Measurements from ENCODE around the gene EXOC2. TPM values are rescaled to one million over a fixed set of nuclear protein-coding genes. Genes with fewer than 3 reads are reported as not detected.
A peak's percentile ranks its signal among the peaks of the same experiment; 100 is the strongest.

Gene EXOC2
- polyA plus RNA-seq, 4 donors: 4.5 to 14.1 (median 8.8) TPM

- Histone ChIP-seq H3K4me1 (ENCODE audit: control insufficient read depth in 3 of 3, insufficient read depth in 2 of 3, low read depth in 1 of 3, low read length in 2 of 3) (no peaks in the 10 kb centered on the region), H3K27ac (ENCODE audit: low read depth in 1 of 3, low read length in 2 of 3) (no peak overlapping the region), H3K9me3 (ENCODE audit: control insufficient read depth in 2 of 2, insufficient read depth in 1 of 2, low read depth in 1 of 2, low read length in 1 of 2) (no peaks in the 10 kb centered on the region), H3K36me3 (ENCODE audit: control insufficient read depth in 3 of 3, insufficient read depth in 2 of 3, low read depth in 1 of 3, low read length in 3 of 3) (no peaks in the 10 kb centered on the region), H3K4me3 (ENCODE audit: low read depth in 1 of 3, low read length in 3 of 3) (no peak overlapping the region), H3K27me3 (ENCODE audit: control insufficient read depth in 3 of 3, insufficient read depth in 3 of 3, low read length in 3 of 3) (peaks cover 0 to 11% (median 4%) of the 10 kb centered on the region in 3 donors)
- WGBS, 3 donors: 61 to 71% (median 68%) methylated on average over 3 of the region's 3 CpGs
- FAIRE-seq (no peak), DNase-seq (no peak)
These were observed 34.9 kb upstream of the EXOC2 start for GRCh38 chr6:727856-728255.

- Histone ChIP-seq H3K9me3 (ENCODE audit: control insufficient read depth in 2 of 2, insufficient read depth in 1 of 2, low read depth in 1 of 2, low read length in 1 of 2) (no peaks in the 10 kb centered on the region), H3K27ac (ENCODE audit: low read depth in 1 of 3, low read length in 2 of 3) (no peak overlapping the region), H3K36me3 (ENCODE audit: control insufficient read depth in 3 of 3, insufficient read depth in 2 of 3, low read depth in 1 of 3, low read length in 3 of 3) (no peaks in the 10 kb centered on the region), H3K4me3 (ENCODE audit: low read depth in 1 of 3, low read length in 3 of 3) (no peak overlapping the region), H3K27me3 (ENCODE audit: control insufficient read depth in 3 of 3, insufficient read depth in 3 of 3, low read length in 3 of 3) (peaks cover 0 to 16% (median 4%) of the 10 kb centered on the region in 3 donors), H3K4me1 (ENCODE audit: control insufficient read depth in 3 of 3, insufficient read depth in 2 of 3, low read depth in 1 of 3, low read length in 2 of 3) (no peaks in the 10 kb centered on the region)
- no peak for DNase-seq
- no peak for FAIRE-seq
- 78 to 90% (median 84%) methylated on average over 3 of the region's 3 CpGs for WGBS, 3 donors
These were observed 30.6 kb upstream of the EXOC2 start for GRCh38 chr6:723540-723939.

GRCh38 chr6:722608-723007, 29.7 kb upstream of the EXOC2 start:
- Histone ChIP-seq H3K4me3 (ENCODE audit: low read depth in 1 of 3, low read length in 3 of 3) (no peak overlapping the region), H3K27me3 (ENCODE audit: control insufficient read depth in 3 of 3, insufficient read depth in 3 of 3, low read length in 3 of 3) (peaks cover 0 to 16% (median 0%) of the 10 kb centered on the region in 3 donors), H3K36me3 (ENCODE audit: control insufficient read depth in 3 of 3, insufficient read depth in 2 of 3, low read depth in 1 of 3, low read length in 3 of 3) (no peaks in the 10 kb centered on the region), H3K4me1 (ENCODE audit: control insufficient read depth in 3 of 3, insufficient read depth in 2 of 3, low read depth in 1 of 3, low read length in 2 of 3) (no peaks in the 10 kb centered on the region), H3K27ac (ENCODE audit: low read depth in 1 of 3, low read length in 2 of 3) (no peak overlapping the region), H3K9me3 (ENCODE audit: control insufficient read depth in 2 of 2, insufficient read depth in 1 of 2, low read depth in 1 of 2, low read length in 1 of 2) (no peaks in the 10 kb centered on the region)
- no peak for FAIRE-seq
- WGBS, 3 donors: 77 to 89% (median 85%) methylated on average over 4 of the region's 4 CpGs
- DNase-seq: no peak

GRCh38 chr6:722077-722524, 29.2 kb upstream of the EXOC2 start:
- peak; percentile 74 to 78 for DNase-seq
- Histone ChIP-seq H3K27ac (ENCODE audit: low read depth in 1 of 3, low read length in 2 of 3) (no peak overlapping the region), H3K27me3 (ENCODE audit: control insufficient read depth in 3 of 3, insufficient read depth in 3 of 3, low read length in 3 of 3) (peaks cover 0 to 16% (median 0%) of the 10 kb centered on the region in 3 donors), H3K9me3 (ENCODE audit: control insufficient read depth in 2 of 2, insufficient read depth in 1 of 2, low read depth in 1 of 2, low read length in 1 of 2) (no peaks in the 10 kb centered on the region), H3K36me3 (ENCODE audit: control insufficient read depth in 3 of 3, insufficient read depth in 2 of 3, low read depth in 1 of 3, low read length in 3 of 3) (no peaks in the 10 kb centered on the region), H3K4me3 (ENCODE audit: low read depth in 1 of 3, low read length in 3 of 3) (no peak overlapping the region), H3K4me1 (ENCODE audit: control insufficient read depth in 3 of 3, insufficient read depth in 2 of 3, low read depth in 1 of 3, low read length in 2 of 3) (no peaks in the 10 kb centered on the region)
- no peak for FAIRE-seq
- WGBS, 3 donors: 5 to 11% (median 8%) methylated on average over 11 of the region's 11 CpGs

GRCh38 chr6:718345-718744, 25.4 kb upstream of the EXOC2 start:
- no peaks in the 10 kb centered on the region for H3K9me3 ChIP-seq (ENCODE audit: control insufficient read depth in 2 of 2, insufficient read depth in 1 of 2, low read depth in 1 of 2, low read length in 1 of 2)
- no peak overlapping the region for H3K4me3 ChIP-seq (ENCODE audit: low read depth in 1 of 3, low read length in 3 of 3)
- WGBS, 3 donors: 88 to 92% (median 89%) methylated on average over 7 of the region's 7 CpGs
- DNase-seq (no peak), FAIRE-seq (no peak)
- H3K4me1 ChIP-seq (ENCODE audit: control insufficient read depth in 3 of 3, insufficient read depth in 2 of 3, low read depth in 1 of 3, low read length in 2 of 3): no peaks in the 10 kb centered on the region
- H3K27me3 ChIP-seq (ENCODE audit: control insufficient read depth in 3 of 3, insufficient read depth in 3 of 3, low read length in 3 of 3): peaks cover 0 to 24% (median 0%) of the 10 kb centered on the region in 3 donors
- no peak overlapping the region for H3K27ac ChIP-seq (ENCODE audit: low read depth in 1 of 3, low read length in 2 of 3)
- H3K36me3 ChIP-seq (ENCODE audit: control insufficient read depth in 3 of 3, insufficient read depth in 2 of 3, low read depth in 1 of 3, low read length in 3 of 3): no peaks in the 10 kb centered on the region

- no peak for DNase-seq
- Histone ChIP-seq H3K27me3 (ENCODE audit: control insufficient read depth in 3 of 3, insufficient read depth in 3 of 3, low read length in 3 of 3) (peaks cover 0 to 22% (median 0%) of the 10 kb centered on the region in 3 donors), H3K4me1 (ENCODE audit: control insufficient read depth in 3 of 3, insufficient read depth in 2 of 3, low read depth in 1 of 3, low read length in 2 of 3) (no peaks in the 10 kb centered on the region), H3K36me3 (ENCODE audit: control insufficient read depth in 3 of 3, insufficient read depth in 2 of 3, low read depth in 1 of 3, low read length in 3 of 3) (no peaks in the 10 kb centered on the region), H3K4me3 (ENCODE audit: low read depth in 1 of 3, low read length in 3 of 3) (no peak overlapping the region), H3K9me3 (ENCODE audit: control insufficient read depth in 2 of 2, insufficient read depth in 1 of 2, low read depth in 1 of 2, low read length in 1 of 2) (no peaks in the 10 kb centered on the region), H3K27ac (ENCODE audit: low read depth in 1 of 3, low read length in 2 of 3) (no peak overlapping the region)
- 94 to 95% (median 94%) methylated on average over 11 of the region's 11 CpGs for WGBS, 3 donors
- FAIRE-seq: no peak
These were observed 24.2 kb upstream of the EXOC2 start for GRCh38 chr6:717135-717534.

GRCh38 chr6:715709-716491, 23.0 kb upstream of the EXOC2 start:
- no peaks in the 10 kb centered on the region for H3K4me1 ChIP-seq (ENCODE audit: control insufficient read depth in 3 of 3, insufficient read depth in 2 of 3, low read depth in 1 of 3, low read length in 2 of 3)
- 38 to 58% (median 48%) methylated on average over 13 of the region's 13 CpGs for WGBS, 3 donors
- no peak overlapping the region for H3K27ac ChIP-seq (ENCODE audit: low read depth in 1 of 3, low read length in 2 of 3)
- H3K27me3 ChIP-seq (ENCODE audit: control insufficient read depth in 3 of 3, insufficient read depth in 3 of 3, low read length in 3 of 3): peaks cover 0 to 28% (median 0%) of the 10 kb centered on the region in 3 donors
- DNase-seq (no peak), FAIRE-seq (no peak)
- no peaks in the 10 kb centered on the region for H3K9me3 ChIP-seq (ENCODE audit: control insufficient read depth in 2 of 2, insufficient read depth in 1 of 2, low read depth in 1 of 2, low read length in 1 of 2)
- no peak overlapping the region for H3K4me3 ChIP-seq (ENCODE audit: low read depth in 1 of 3, low read length in 3 of 3)
- no peaks in the 10 kb centered on the region for H3K36me3 ChIP-seq (ENCODE audit: control insufficient read depth in 3 of 3, insufficient read depth in 2 of 3, low read depth in 1 of 3, low read length in 3 of 3)

GRCh38 chr6:714100-714499, 21.2 kb upstream of the EXOC2 start:
- Histone ChIP-seq H3K36me3 (ENCODE audit: control insufficient read depth in 3 of 3, insufficient read depth in 2 of 3, low read depth in 1 of 3, low read length in 3 of 3) (no peaks in the 10 kb centered on the region), H3K27ac (ENCODE audit: low read depth in 1 of 3, low read length in 2 of 3) (no peak overlapping the region), H3K4me1 (ENCODE audit: control insufficient read depth in 3 of 3, insufficient read depth in 2 of 3, low read depth in 1 of 3, low read length in 2 of 3) (peaks cover 0 to 2% (median 0%) of the 10 kb centered on the region in 3 donors), H3K27me3 (ENCODE audit: control insufficient read depth in 3 of 3, insufficient read depth in 3 of 3, low read length in 3 of 3) (peaks cover 0 to 28% (median 0%) of the 10 kb centered on the region in 3 donors), H3K9me3 (ENCODE audit: control insufficient read depth in 2 of 2, insufficient read depth in 1 of 2, low read depth in 1 of 2, low read length in 1 of 2) (no peaks in the 10 kb centered on the region), H3K4me3 (ENCODE audit: low read depth in 1 of 3, low read length in 3 of 3) (no peak overlapping the region)
- no peak for FAIRE-seq
- no peak for DNase-seq
- 82 to 95% (median 88%) methylated on average over 4 of the region's 4 CpGs for WGBS, 3 donors

Data from small intestine (tissue), 7 donors.